Measurements from ENCODE around the gene CTBP2. TPM values are rescaled to one million over a fixed set of nuclear protein-coding genes. Genes with fewer than 3 reads are reported as not detected.

Gene CTBP2
- total RNA-seq = 44.9 and 45.0 TPM in 2 replicates

GRCh38 chr10:125159932-125160855 is at the start of gene CTBP2:
Gene CTBP2, minus strand, starts transcription at chr10:125160563.

GRCh38 chr10:124941823-124942222 is 218.5 kb downstream of the CTBP2 start, which contains the start of gene ZRANB1:
Gene ZRANB1, plus strand, starts transcription at chr10:124942123. Its CDS starts 371 bp downstream, at chr10:124942494.

Other genes starting within 250 kb of the CTBP2 start
- gene ZRANB1, start 218.4 kb downstream of the CTBP2 start, total RNA-seq = 17.5 and 17.7 TPM in 2 replicates

All from cardiac atrium fibroblast (primary cell).